DMS 273 (cell line): ENCODE results near the gene KIRREL3.

Experiments used
- DNase-seq: peaks from one replicate; lab custom pipeline; 2025; ENCODE audit not compliant: unreplicated experiment; lab: John Stamatoyannopoulos, UW

KIRREL3 gene

DNA sequence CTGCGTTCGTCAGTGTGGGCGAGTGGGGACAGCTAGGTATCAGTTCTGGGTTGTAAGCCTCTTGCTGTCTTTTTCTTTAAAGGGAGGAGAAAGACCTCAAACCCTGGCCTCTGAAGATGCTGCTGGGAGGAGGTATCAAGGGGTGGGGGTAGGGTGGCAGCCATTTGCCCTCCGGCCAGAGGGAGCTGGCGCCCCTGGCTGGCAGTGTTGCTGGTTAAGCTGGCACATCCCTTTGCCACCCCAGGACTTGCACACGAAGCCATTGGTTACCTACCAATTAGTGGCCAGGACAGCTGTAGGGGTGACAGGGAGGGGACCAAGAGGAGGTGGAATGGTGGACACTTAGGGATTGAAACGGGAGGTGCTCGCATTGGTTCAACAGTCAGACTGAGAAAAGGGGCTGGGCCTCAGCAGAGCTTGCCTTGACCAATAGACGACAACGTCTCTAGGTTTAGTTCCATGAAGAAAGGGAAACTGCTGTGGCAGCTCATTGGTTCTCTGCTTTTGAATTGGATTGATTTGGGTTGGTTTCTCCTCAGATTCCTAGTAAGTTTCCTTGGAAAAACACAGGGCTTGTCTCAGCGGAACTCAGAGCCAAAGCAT lies 567.2 kb downstream of the KIRREL3 start:
- no peak for DNase-seq

DNA sequence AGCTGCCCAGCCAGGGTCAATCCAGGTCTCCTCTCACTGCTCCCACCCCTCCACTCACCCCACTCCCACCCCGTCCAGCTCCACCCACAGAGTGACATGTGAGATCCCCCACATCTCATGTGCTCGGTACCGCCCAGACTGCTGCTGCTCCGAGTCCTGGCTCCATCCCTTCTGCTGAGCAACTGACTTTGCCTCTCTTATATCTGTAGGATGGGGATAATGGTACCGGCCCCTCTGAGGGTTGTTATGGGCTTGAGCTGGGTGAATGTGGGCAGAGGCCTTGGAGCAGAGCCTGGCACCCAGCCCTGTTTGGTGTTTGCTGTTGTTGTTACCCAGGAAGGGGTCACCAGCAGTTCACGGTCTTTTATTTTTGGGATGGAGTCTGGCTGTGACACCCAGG lies 568.0 kb downstream of the KIRREL3 start:
- no peak for DNase-seq

DNA sequence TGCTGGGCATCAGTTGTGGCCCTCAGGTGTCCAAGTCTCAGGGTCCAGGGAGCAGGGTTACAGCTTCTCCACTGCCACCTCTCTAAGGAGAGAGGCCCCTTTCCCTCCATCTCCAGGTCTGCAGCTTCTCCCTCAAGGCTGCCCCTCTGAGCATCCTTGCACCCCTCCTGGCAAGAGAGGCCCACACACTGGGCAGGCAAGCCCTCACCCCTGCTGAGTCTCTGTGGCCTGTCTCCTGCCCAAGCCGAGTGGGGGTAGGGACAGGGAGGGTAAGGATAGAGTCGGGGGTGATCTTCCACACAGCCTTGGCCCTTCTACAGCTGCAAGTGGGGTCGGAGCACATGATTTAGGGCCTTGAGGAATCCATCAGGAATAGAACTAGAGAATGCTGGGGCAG lies 568.5 kb downstream of the KIRREL3 start:
- DNase-seq, result no peak

- DNase-seq, result no peak
Measured at GRCh38 chr11:126431401-126432064, 569.0 kb downstream of the KIRREL3 start.

DNA sequence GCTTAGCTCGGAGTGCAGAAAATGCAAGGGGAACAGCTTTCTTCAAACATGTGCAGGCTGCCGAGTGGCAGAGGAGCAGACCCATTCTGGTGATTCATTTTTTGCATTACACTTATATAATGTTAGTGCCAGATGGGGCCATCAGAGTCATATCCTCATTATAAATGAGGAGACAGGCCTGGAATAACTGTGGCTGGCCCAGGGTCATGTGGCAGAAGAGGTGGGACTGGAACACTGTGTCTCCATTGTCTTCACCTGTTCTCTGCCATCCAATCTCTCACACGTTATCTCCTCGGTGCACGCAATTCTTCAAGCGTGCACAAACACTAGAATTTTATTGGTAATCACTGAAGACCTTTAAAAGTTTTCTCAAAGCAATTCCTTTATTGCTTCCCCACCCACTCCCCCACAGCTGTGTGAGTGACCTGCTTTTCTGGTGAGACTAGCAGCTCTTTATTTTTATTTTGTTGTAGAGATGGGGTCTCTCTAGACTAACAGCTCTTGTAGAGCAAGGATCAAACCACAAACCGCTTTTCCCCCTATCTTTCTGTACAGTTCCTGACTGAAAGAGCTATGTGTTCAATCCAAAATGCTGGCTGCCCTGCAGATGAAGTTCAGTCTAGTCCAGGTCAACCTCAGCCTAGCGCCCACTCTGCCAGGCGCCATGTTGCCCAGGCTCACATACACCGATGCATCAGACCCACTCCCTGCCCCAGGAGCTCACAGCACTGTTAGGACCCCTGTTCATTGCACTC lies 569.8 kb downstream of the KIRREL3 start:
- DNase-seq, result no peak

DNA sequence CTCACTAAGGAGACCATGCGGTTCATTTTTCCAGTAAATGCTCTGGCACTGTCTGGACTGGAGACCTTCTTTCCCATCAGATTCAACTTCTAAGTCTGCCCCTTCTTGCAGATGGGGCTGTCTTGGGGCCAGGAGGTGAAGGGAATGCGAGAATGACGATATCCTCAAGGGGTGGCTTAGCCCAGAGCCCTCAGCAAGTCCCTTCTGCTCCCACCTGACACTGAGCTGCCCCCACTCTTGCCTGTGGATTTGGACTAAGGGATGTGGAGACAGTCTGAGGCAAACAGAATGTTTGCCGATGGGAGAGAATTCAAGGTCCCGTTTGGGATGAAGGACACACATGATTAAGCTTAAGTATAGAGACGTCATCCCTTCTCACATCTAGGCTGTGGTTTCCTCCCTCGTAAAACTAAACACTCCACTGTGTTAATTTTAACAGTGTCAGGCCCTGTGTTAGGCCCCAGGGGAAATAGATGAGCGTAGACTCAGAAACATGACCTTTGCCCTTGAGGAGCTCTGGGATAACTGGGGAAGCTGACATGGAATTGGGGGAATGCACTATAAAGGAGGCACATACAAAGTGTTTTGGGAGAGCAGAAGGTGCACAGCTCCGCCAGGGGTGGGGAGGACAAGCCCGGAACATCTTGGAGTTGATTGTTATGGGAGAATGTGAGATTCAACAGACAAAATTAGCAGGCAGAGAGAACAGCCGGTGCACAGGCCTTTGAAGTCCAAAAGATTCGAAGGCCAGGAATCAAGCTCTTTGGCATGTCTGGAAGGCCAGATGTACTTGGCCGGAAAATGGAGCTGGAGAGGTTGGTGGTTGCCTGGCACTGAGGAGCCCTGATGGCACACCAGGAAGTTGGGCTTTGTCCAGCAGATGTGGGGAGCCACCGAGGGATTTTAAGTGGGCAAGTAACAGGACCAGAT lies 573.5 kb downstream of the KIRREL3 start:
- DNase-seq, result peak; percentile 77

DNA sequence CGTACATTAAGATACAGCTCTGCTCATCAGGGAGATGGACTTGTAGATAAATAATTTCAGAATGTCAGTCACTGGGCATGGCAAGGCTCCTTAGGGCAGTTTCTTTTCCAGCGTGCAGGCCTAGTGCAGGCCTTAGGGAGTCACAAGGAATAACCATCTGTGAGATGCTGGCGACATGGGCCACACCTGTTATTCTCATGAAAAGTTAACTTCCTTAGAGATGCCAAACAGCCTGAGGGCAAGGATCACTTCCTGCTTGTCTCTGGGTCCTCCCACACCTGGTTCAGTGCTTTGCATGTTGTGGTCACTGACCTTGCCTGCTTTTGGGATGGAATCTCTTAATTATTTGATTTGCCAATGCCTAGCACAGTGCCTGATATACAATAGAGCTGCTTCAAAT lies 574.5 kb downstream of the KIRREL3 start:
- DNase-seq, result no peak

DNA sequence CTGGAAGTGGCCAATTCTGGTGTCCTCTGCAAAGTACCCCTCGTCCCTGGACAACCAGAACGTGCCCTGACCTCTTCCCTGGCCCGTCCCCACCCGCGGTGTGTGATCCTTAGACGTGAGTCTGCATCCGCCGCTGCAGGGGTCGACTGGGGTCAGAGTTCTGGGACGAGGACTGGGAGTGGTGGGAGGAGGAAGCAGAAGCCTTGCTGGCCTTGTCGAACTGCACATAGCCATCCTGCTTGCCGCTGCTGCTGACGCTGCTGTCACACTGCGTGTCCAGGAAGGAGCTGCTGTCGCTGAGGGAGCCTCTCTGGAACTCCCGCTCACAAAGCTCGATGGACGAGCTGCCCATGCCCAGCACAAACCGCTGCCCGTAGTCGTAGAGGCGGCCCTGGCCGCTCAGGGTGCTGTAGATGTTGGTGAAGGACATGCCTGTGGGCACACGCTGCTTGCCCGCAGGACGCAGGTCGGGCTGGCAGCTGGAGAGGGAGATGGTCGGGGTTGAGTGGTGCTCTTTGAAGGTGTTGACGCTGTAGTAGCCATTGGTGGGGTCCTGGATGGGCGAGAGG lies 576.0 kb downstream of the KIRREL3 start:
- no peak for DNase-seq

GRCh38 chr11:126423743-126424142 lies 576.8 kb downstream of the KIRREL3 start:
- DNase-seq, result no peak

GRCh38 chr11:126423154-126423553 lies 577.4 kb downstream of the KIRREL3 start:
- DNase-seq, result no peak

- no peak for DNase-seq
Measured at GRCh38 chr11:126422446-126422845, 578.1 kb downstream of the KIRREL3 start.

- DNase-seq, result no peak
Measured at GRCh38 chr11:126421271-126421671, 579.3 kb downstream of the KIRREL3 start.

GRCh38 chr11:126420698-126421256 lies 579.8 kb downstream of the KIRREL3 start:
- DNase-seq, result no peak

GRCh38 chr11:126419801-126420697 lies 580.5 kb downstream of the KIRREL3 start:
- no peak for DNase-seq

DNA sequence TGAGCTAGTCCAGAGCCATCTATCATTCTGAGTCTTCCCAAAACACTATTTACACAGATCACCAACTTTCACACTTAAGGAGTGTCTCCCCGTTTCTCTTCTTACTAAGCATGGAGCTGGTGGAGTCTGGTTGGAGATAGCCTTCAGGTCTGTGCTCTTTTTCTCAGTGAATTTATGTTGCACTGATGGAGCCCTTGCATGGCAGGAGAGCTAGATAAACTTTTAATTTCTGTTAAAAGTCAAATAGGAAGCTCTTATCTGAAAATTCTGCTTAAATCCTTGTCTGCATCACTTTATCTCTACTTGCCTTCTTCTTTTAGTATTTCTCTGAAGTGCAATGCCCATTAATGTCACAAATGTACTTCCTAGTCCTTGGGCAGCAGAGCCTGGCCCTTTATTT lies 581.7 kb downstream of the KIRREL3 start:
- no peak for DNase-seq

DNA sequence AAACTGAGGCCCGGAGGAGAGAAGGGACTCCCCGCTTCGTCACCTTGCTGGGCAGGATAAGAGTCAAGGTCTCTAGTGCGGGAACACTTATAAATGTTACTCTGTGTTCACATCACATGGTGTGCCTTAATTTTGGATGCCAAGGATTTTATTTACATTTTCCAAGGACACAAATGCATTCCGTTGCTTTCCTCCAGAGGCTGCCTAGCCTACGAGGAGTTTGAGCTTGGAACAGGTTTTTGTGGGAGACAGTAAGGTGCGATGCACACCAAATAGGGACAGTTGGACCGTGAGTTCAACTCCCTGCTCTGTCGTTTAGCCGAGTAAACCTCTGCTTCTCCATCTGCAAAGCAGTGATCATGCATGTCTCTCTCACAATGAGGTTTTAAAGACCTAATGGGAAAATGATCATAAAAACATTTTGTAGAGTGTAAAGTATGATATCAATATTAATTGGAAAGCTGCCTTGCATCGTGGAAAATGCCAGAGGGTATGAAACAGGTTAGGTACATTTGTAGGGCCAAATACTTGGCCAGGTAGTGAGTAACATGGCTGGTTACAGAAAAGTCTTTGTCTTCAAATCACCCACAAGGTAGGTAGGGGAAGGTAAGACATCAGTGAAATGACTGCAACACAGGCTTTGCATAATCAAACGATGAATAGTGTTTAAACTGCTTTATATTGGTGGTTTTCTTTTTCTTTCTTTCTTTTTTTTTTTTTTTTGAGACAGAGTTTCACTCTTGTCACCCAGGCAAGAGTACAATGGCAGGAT lies 583.3 kb downstream of the KIRREL3 start:
- no peak for DNase-seq

GRCh38 chr11:126416542-126417090 lies 584.0 kb downstream of the KIRREL3 start:
- no peak for DNase-seq

GRCh38 chr11:126415669-126416420 lies 584.7 kb downstream of the KIRREL3 start:
- DNase-seq, result no peak
